ENCODE data around the gene POU4F1. TPM values are rescaled to one million over a fixed set of nuclear protein-coding genes. Genes with fewer than 3 reads are reported as not detected.

POU4F1 gene
- total and polyA plus RNA-seq, 2 donors (not counting 3 experiments of a cell fraction or from before 2014, with no cell fraction given) = 0.30 to 1.1 TPM

- no peak overlapping the region for H3K4me3 ChIP-seq (replicated peaks in 1 of 3; ENCODE audit: insufficient read depth in 1 of 3, low read depth in 1 of 3, low read length in 3 of 3)
- H3K9me1 ChIP-seq (replicated peaks; ENCODE audit: control insufficient read depth, extremely low read depth, insufficient read depth, low read length) = no peaks in the 10 kb centered on the region
- H4K20me1 ChIP-seq (replicated peaks; ENCODE audit: control insufficient read depth, extremely low read depth, insufficient read depth, low read length) = no peaks in the 10 kb centered on the region
- DNase-seq (ENCODE audit: low read depth, low spot score) (no peak), FAIRE-seq (no peak)
- no peak overlapping the region for H3K4me2 ChIP-seq (ENCODE audit: insufficient read depth, low read length)
- H3K27me3 ChIP-seq (ENCODE audit: control insufficient read depth in 2 of 2, insufficient read depth in 2 of 2, low read length in 2 of 2) = peaks cover 0 to 2% of the 10 kb centered on the region in 2 experiments
- BruUV-seq (replicated peaks) = no TSS peak
- intact Hi-C loops (cut with micrococcal nuclease) (no loop called here), dilution Hi-C loops (cut with MboI; ENCODE audit: extremely low pct_ligation_motif_present, low sequenced_read_pairs) (no loop called here)
- H3K4me1 ChIP-seq (ENCODE audit: control insufficient read depth, extremely low read depth, insufficient read depth, low read length) = no peaks in the 10 kb centered on the region
- CTCF ChIA-PET = no interaction called here
- H3K9ac ChIP-seq (replicated peaks; ENCODE audit: extremely low read depth, insufficient read depth, low read length) = no peak overlapping the region
- H2AFZ ChIP-seq (ENCODE audit: low read depth, low read length) = no peak overlapping the region
- POLR2A ChIA-PET = no interaction called here
- H3K36me3 ChIP-seq (ENCODE audit: control insufficient read depth in 2 of 2, extremely low read depth in 1 of 2, insufficient read depth in 2 of 2, low read length in 2 of 2) = no peaks in the 10 kb centered on the region
- H3K27ac ChIP-seq (ENCODE audit: insufficient read depth, low read depth, low read length) = no peak overlapping the region
- H3K79me2 ChIP-seq (ENCODE audit: control insufficient read depth, insufficient read depth, low read length) = no peaks in the 10 kb centered on the region
- no peak for TF ChIP-seq JUN (IDR thresholded peaks at IDR 0.05; ENCODE audit: borderline replicate concordance, insufficient read depth, insufficient read length, low read depth)
- no peak for TF ChIP-seq EZH2 (IDR thresholded peaks at IDR 0.05; ENCODE audit: borderline replicate concordance, low read depth, low read length, severe bottlenecking)
- no peak for TF ChIP-seq FOS (IDR thresholded peaks at IDR 0.05; ENCODE audit: borderline replicate concordance, insufficient read depth, low read length)
- TF ChIP-seq MYC (IDR thresholded peaks at IDR 0.05; ENCODE audit: low read depth, low read length) = no peak
- no peak for TF ChIP-seq POLR2AphosphoS5 (IDR thresholded peaks at IDR 0.05; ENCODE audit: insufficient read depth, low read depth, low read length)
- TF ChIP-seq, protein P1, sequence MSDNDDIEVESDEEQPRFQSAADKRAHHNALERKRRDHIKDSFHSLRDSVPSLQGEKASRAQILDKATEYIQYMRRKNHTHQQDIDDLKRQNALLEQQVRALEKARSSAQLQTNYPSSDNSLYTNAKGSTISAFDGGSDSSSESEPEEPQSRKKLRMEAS (IDR thresholded peaks at IDR 0.05; ENCODE audit: insufficient read depth, insufficient read length) = no peak
- TF ChIP-seq, protein P2, sequence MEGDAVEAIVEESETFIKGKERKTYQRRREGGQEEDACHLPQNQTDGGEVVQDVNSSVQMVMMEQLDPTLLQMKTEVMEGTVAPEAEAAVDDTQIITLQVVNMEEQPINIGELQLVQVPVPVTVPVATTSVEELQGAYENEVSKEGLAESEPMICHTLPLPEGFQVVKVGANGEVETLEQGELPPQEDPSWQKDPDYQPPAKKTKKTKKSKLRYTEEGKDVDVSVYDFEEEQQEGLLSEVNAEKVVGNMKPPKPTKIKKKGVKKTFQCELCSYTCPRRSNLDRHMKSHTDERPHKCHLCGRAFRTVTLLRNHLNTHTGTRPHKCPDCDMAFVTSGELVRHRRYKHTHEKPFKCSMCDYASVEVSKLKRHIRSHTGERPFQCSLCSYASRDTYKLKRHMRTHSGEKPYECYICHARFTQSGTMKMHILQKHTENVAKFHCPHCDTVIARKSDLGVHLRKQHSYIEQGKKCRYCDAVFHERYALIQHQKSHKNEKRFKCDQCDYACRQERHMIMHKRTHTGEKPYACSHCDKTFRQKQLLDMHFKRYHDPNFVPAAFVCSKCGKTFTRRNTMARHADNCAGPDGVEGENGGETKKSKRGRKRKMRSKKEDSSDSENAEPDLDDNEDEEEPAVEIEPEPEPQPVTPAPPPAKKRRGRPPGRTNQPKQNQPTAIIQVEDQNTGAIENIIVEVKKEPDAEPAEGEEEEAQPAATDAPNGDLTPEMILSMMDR (IDR thresholded peaks at IDR 0.05; ENCODE audit: extremely low read depth in 1 of 2, insufficient read depth in 1 of 2, low read depth in 1 of 2, low read length in 2 of 2) = no peak
- TF ChIP-seq GATA2 (IDR thresholded peaks at IDR 0.05; ENCODE audit: insufficient read depth, insufficient read length, low read depth, low read length) = no peak
- no peak for TF ChIP-seq POLR2A (IDR thresholded peaks at IDR 0.05; ENCODE audit: low read depth, low read length)
- H3K9me3 ChIP-seq (replicated peaks; ENCODE audit: control insufficient read depth, insufficient read depth, low read length) = no peaks in the 10 kb centered on the region
Observed at GRCh38 chr13:78562237-78562889, 41.0 kb downstream of the POU4F1 start.

Other genes with a start within 250 kb of the POU4F1 start
- 14.6 and 16.1 TPM in 2 replicates for gene OBI1, start 55.6 kb upstream of the POU4F1 start, total RNA-seq
- gene OBI1, start 55.6 kb upstream of the POU4F1 start, polyA plus RNA-seq = 3.6 and 5.0 TPM in 2 replicates